Measurements from ENCODE around the gene MX2.

GRCh38 chr21:41367945-41368734, 6.3 kb downstream of the MX2 start:
- TF ChIP-seq CTCF (tag by site-specific recombination; IDR thresholded peaks at IDR 0.05) (no peak), ZNF26 (tag by site-specific recombination; IDR thresholded peaks at IDR 0.05) (no peak), ZNF416 (tag by site-specific recombination; IDR thresholded peaks at IDR 0.05) (no peak)
